ENCODE results near the gene ABHD17C. TPM values are rescaled to one million over a fixed set of nuclear protein-coding genes. Genes with fewer than 3 reads are reported as not detected.

The ABHD17C gene
- total RNA-seq, 2 donors from 2014 or later, result 92.1 to 152 TPM

GRCh38 chr15:80787316-80787715, 92.2 kb downstream of the ABHD17C start:
- H3K4me3 ChIP-seq, result no peak overlapping the region
- intact Hi-C loops (cut with DNase I), result no loop called here
- H3K27me3 ChIP-seq, result no peaks in the 10 kb centered on the region
- no peak overlapping the region for H3K27ac ChIP-seq
- no peaks in the 10 kb centered on the region for H3K9me3 ChIP-seq
- no peaks in the 10 kb centered on the region for H3K36me3 ChIP-seq
- H3K4me1 ChIP-seq, result no peaks in the 10 kb centered on the region
- no peak for TF ChIP-seq CTCF (IDR thresholded peaks at IDR 0.05)
- DNase-seq, result no peak
- no peak overlapping the region for H3K9ac ChIP-seq (ENCODE audit: low read depth in 2 of 2, low read length in 2 of 2)

GRCh38 chr15:80788536-80788935, 93.4 kb downstream of the ABHD17C start:
- Histone ChIP-seq H3K9ac (ENCODE audit: low read depth in 2 of 2, low read length in 2 of 2) (no peak overlapping the region), H3K4me3 (no peak overlapping the region), H3K27me3 (no peaks in the 10 kb centered on the region), H3K9me3 (no peaks in the 10 kb centered on the region), H3K27ac (no peak overlapping the region), H3K36me3 (no peaks in the 10 kb centered on the region), H3K4me1 (no peaks in the 10 kb centered on the region)
- TF ChIP-seq CTCF (IDR thresholded peaks at IDR 0.05), result no peak
- intact Hi-C loops (cut with DNase I), result no loop called here
- DNase-seq, result no peak

GRCh38 chr15:80789296-80789695, 94.2 kb downstream of the ABHD17C start:
- Histone ChIP-seq H3K9me3 (no peaks in the 10 kb centered on the region), H3K9ac (ENCODE audit: low read depth in 2 of 2, low read length in 2 of 2) (no peak overlapping the region), H3K36me3 (no peaks in the 10 kb centered on the region), H3K4me1 (no peaks in the 10 kb centered on the region), H3K4me3 (no peak overlapping the region), H3K27me3 (no peaks in the 10 kb centered on the region), H3K27ac (no peak overlapping the region)
- intact Hi-C loops (cut with DNase I), result no loop called here
- TF ChIP-seq CTCF (IDR thresholded peaks at IDR 0.05), result no peak
- no peak for DNase-seq

GRCh38 chr15:80789796-80790195, 94.7 kb downstream of the ABHD17C start:
- H3K9me3 ChIP-seq, result no peaks in the 10 kb centered on the region
- H3K27ac ChIP-seq, result no peak overlapping the region
- DNase-seq, result no peak
- H3K36me3 ChIP-seq, result no peaks in the 10 kb centered on the region
- no peaks in the 10 kb centered on the region for H3K27me3 ChIP-seq
- no peak overlapping the region for H3K9ac ChIP-seq (ENCODE audit: low read depth in 2 of 2, low read length in 2 of 2)
- H3K4me3 ChIP-seq, result no peak overlapping the region
- no peak for TF ChIP-seq CTCF (IDR thresholded peaks at IDR 0.05)
- H3K4me1 ChIP-seq, result no peaks in the 10 kb centered on the region
- intact Hi-C loops (cut with DNase I), result no loop called here

GRCh38 chr15:80790236-80790635, 95.1 kb downstream of the ABHD17C start:
- Histone ChIP-seq H3K4me1 (no peaks in the 10 kb centered on the region), H3K27me3 (no peaks in the 10 kb centered on the region), H3K9ac (ENCODE audit: low read depth in 2 of 2, low read length in 2 of 2) (no peak overlapping the region), H3K4me3 (no peak overlapping the region), H3K27ac (no peak overlapping the region), H3K36me3 (no peaks in the 10 kb centered on the region), H3K9me3 (no peaks in the 10 kb centered on the region)
- intact Hi-C loops (cut with DNase I), result no loop called here
- TF ChIP-seq CTCF (IDR thresholded peaks at IDR 0.05), result no peak
- DNase-seq, result no peak

GRCh38 chr15:80791004-80791403, 95.9 kb downstream of the ABHD17C start:
- no peaks in the 10 kb centered on the region for H3K4me1 ChIP-seq
- no peaks in the 10 kb centered on the region for H3K27me3 ChIP-seq
- no peak overlapping the region for H3K4me3 ChIP-seq
- no peak for DNase-seq
- H3K36me3 ChIP-seq, result no peaks in the 10 kb centered on the region
- no peak for TF ChIP-seq CTCF (IDR thresholded peaks at IDR 0.05)
- no peaks in the 10 kb centered on the region for H3K9me3 ChIP-seq
- no peak overlapping the region for H3K9ac ChIP-seq (ENCODE audit: low read depth in 2 of 2, low read length in 2 of 2)
- intact Hi-C loops (cut with DNase I), result no loop called here
- H3K27ac ChIP-seq, result no peak overlapping the region

Measured in colonic mucosa (tissue), 4 donors.